CD4-positive, CD25-positive, alpha-beta regulatory T cell (primary cell): ENCODE data around the gene CCT3. TPM values are rescaled to one million over a fixed set of nuclear protein-coding genes. Genes with fewer than 3 reads are reported as not detected.

Experiments
- polyA plus RNA-seq, 4 donors: library from polyadenylated mRNA; unstranded; fragments of 300-500 nt; fragmentation: Illumina TruSeq; gene quantifications; one replicate each; pipeline ENCODE4 v1.2.3, GENCODE V29; 2021
- total RNA-seq: library from RNA; stranded (reverse); gene quantifications from one replicate; pipeline ENCODE4 v1.2.3, GENCODE V29; 2022

Gene CCT3
- total and polyA plus RNA-seq, 5 donors from 2014 or later: 84.5 to 214 (median 202) TPM

Other genes starting within 250 kb of the CCT3 start
- gene LMNA, start 223.6 kb downstream of the CCT3 start, total RNA-seq: 1,807 TPM
- gene LMNA, start 223.6 kb downstream of the CCT3 start, polyA plus RNA-seq: 100 to 1,000 TPM in 1 of 4 donors, 10 to 100 TPM in 3; 54.1 to 113 (median 83.1) TPM
- 41.2 TPM for gene SEMA4A, start 184.7 kb downstream of the CCT3 start, total RNA-seq
- gene SEMA4A, start 184.7 kb downstream of the CCT3 start, polyA plus RNA-seq: 1 to 10 TPM in 2 of 4 donors, under 1 TPM in 2; 0.89 to 2.2 (median 1.4) TPM
- 21.3 TPM for gene SLC25A44, start 144.2 kb downstream of the CCT3 start, total RNA-seq
- gene SLC25A44, start 144.2 kb downstream of the CCT3 start, polyA plus RNA-seq: 10 to 100 TPM in 3 of 4 donors, 1 to 10 TPM in 1; 8.2 to 17.5 (median 12.7) TPM
- 69.3 TPM for gene PMF1, start 125.3 kb downstream of the CCT3 start, total RNA-seq
- gene PMF1, start 125.3 kb downstream of the CCT3 start, polyA plus RNA-seq: 10 to 100 TPM; 70.6 to 89.9 (median 88.7) TPM
- gene BGLAP, start 96.1 kb downstream of the CCT3 start, total RNA-seq: 1.1 TPM
- not detected for gene BGLAP, start 96.1 kb downstream of the CCT3 start, polyA plus RNA-seq
- gene PAQR6, start 90.2 kb downstream of the CCT3 start, total RNA-seq: 3.7 TPM
- gene PAQR6, start 90.2 kb downstream of the CCT3 start, polyA plus RNA-seq: 1 to 10 TPM in 1 of 4 donors, under 1 TPM in 3; 0.13 to 2.0 (median 0.57) TPM
- gene SMG5, start 55.5 kb downstream of the CCT3 start, total RNA-seq: 64.0 TPM
- 10 to 100 TPM; 12.0 to 14.4 (median 14.1) TPM for gene SMG5, start 55.5 kb downstream of the CCT3 start, polyA plus RNA-seq
- gene TMEM79, start 54.0 kb downstream of the CCT3 start, total RNA-seq: 5.1 TPM
- 1 to 10 TPM; 1.7 to 6.2 (median 5.3) TPM for gene TMEM79, start 54.0 kb downstream of the CCT3 start, polyA plus RNA-seq
- 29.9 TPM for gene GLMP, start 42.6 kb downstream of the CCT3 start, total RNA-seq
- 10 to 100 TPM; 29.8 to 45.9 (median 36.7) TPM for gene GLMP, start 42.6 kb downstream of the CCT3 start, polyA plus RNA-seq
- gene VHLL, start 39.0 kb downstream of the CCT3 start, total RNA-seq: not detected
- gene VHLL, start 39.0 kb downstream of the CCT3 start, polyA plus RNA-seq: not detected
- not detected for gene TSACC, start 234 bp upstream of the CCT3 start, total RNA-seq
- under 1 TPM in 1 of 4 donors, not detected in 3; 0.39 TPM for gene TSACC, start 234 bp upstream of the CCT3 start, polyA plus RNA-seq
- gene RHBG, start 30.9 kb upstream of the CCT3 start, total RNA-seq: not detected
- gene RHBG, start 30.9 kb upstream of the CCT3 start, polyA plus RNA-seq: not detected
- gene MEF2D, start 162.5 kb upstream of the CCT3 start, total RNA-seq: 186 TPM
- gene MEF2D, start 162.5 kb upstream of the CCT3 start, polyA plus RNA-seq: 10 to 100 TPM in 1 of 4 donors, 1 to 10 TPM in 3; 4.6 to 11.5 (median 6.4) TPM
- 0.10 TPM for gene IQGAP3, start 234.3 kb upstream of the CCT3 start, total RNA-seq
- under 1 TPM; 0.05 to 0.98 (median 0.41) TPM for gene IQGAP3, start 234.3 kb upstream of the CCT3 start, polyA plus RNA-seq
- 2.3 TPM for gene TTC24, start 241.4 kb upstream of the CCT3 start, total RNA-seq
- gene TTC24, start 241.4 kb upstream of the CCT3 start, polyA plus RNA-seq: under 1 TPM in 3 of 4 donors, not detected in 1; 0.34 to 0.65 (median 0.35) TPM